ENCODE results near the gene LOXHD1.

LOXHD1 gene

DNA sequence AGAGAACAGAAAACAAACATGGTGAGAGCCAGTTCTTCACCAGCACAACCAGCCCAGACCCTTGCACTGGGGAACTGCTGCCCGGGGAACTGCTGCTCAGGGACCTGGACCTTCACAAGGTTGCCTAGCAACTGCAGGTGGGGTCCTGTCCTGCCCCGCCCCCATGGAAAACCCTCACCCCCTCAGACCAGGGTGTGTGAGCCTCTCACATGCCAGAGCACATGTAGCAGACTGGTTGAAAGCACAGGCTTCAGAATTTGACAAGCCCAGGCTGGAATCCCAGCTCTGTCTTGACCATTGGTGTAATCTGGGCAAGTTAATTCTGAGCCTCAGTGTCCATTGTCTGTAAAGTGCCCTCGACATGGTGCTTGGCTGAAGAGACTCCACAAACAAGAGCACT lies 118.6 kb downstream of the LOXHD1 start:
- DNase-seq = no peak

DNA sequence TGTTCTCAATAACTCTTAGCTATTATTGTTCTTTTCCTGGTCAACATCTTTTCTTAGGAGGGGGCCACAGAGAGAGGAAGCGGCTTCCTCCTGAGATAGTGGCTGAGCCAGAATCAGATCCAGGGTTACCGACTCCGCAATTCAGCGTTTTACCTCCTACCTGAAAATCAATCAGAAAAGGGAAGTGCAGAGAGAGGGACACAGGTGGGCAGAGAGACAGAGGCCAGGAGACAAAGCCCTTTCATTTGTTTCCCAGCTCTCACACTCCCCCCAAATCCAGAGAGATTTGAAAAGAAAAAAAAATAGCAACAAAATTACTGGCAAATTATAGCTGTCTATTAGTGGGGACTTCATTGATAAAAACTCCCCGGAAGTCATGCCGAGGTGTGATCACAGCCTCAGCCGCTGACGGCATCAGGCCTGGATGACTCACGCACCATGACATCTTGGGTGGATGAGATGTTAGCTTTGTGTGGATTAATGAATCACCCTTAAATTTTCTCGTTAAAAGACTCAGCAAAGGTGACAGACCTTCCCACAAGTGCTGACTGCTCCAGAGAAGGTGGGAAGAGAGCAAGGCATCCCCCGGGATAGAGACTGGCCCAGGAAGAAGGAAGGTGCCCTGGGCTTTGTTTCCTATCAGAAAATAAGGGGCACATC lies 120.7 kb downstream of the LOXHD1 start:
- DNase-seq = no peak

DNA sequence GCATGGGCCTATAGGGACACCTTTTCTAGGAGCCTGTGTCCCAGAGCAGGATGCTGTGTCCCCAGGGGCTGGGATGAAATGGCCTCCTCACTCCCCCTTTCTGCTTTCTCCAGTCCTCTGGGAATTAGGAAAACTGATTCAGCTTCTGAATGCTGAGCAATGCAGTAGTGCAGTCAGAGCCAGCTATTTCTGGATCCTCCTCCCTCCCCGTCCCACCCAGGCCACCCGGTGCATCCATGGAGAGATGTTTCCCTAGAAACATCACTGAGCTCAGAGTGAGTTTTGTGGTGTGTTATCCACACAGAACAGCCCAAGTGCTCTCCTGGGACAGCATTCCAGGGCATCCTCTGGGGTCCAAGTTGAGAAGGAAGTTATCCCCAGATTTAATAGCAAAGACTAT lies 125.5 kb downstream of the LOXHD1 start:
- DNase-seq = no peak

DNA sequence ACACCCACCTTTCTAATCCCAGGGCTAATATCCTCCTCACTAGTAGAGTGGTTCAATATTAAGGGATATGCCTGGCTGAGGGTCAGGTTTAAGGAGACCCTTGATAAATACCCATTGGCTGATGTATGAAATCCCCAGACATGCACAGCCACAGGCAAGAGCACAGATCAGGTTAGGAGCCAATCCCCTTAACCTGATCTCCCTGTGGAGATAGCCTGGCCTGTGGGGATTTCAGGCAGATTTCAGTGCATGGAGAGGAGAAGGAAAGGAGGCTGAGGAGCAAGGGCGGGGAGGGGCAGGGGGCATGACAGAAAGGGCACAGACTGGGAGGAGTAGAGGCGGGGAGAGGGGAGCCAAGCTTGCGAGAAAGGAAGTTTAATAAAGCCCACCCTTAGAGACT lies 129.0 kb downstream of the LOXHD1 start:
- DNase-seq = no peak

DNA sequence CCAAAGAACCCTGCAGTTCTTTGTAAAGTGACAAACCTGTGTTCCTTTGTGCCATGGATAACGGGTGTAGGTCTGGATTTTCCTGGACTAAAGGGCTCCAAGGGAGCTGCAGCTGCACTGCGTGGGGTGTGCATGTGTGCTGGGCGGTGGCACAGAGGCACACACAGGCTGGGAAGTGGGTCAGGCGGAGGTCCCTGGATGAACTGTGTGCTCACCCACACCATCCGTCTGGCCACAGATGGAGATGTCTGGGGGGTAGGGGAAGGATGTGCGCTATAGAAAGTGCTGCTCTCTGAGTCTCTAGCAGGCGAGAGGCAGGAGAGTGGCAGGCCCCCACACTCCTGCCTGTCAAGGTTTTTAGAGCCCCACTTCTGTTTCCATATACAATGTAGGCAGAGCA lies 137.2 kb downstream of the LOXHD1 start:
- DNase-seq = no peak

DNA sequence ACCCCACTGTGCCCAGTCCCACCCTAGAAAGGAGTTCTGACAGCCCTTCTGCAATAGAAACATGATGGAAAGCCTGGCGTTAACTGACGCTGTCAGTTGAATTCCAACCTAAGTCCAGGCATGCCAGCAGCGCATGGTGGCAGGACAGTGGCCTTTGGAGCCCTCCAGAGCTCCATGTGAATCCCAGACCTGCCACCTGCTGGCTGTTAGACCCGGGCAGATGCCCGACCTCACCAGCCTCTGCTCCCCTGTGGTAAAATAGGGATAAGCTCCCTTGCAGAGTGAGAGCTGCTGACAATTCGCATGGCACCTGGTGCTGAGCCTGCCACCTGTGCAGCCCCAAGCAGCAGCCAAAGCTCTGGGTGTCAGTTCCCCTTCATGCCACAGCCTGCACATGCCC lies 138.6 kb downstream of the LOXHD1 start:
- DNase-seq = no peak

DNA sequence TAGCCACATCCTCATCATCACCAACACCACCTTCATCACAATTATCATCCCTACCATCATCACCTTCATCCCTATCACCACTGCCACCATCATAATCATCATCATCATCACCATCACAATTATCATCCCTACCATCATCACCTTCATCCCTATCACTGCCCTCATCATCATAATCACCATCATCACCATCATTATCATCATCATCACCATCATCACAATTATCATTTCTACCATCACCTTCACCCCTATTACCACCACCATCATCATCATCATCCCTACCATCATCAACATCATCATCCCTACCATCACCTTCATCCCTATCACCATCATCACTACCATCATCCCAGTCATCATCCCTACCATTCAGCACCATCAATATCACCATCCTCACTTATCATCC lies 140.5 kb downstream of the LOXHD1 start:
- no peak for DNase-seq

DNA sequence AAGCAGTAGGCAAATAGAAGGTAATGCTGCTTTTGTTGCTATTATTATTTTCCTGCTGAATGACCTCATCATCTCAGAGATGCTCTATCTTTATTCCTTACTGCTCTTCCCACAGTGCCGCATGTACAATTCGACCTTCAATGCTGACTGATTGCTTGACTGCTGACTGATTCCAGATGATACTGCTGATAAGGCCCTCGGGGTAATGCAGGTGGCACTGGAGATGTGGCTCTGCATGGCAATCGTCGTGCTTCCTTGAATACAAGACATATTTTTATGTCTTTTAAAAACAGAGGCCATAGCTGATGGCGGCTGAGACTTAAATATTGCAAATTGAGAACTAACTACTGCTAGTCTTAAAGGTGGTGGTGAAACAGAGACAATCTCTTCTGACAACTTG lies 146.6 kb downstream of the LOXHD1 start:
- DNase-seq = no peak

- DNase-seq = no peak
Measured at GRCh38 chr18:46509530-46509929, 147.5 kb downstream of the LOXHD1 start.

- no peak for DNase-seq
Measured at GRCh38 chr18:46506974-46507586, 149.9 kb downstream of the LOXHD1 start.

- DNase-seq = no peak
Measured at GRCh38 chr18:46502444-46502843, 154.6 kb downstream of the LOXHD1 start.

GRCh38 chr18:46497129-46497528 lies 159.9 kb downstream of the LOXHD1 start:
- no peak for DNase-seq

GRCh38 chr18:46488471-46489213 lies 168.4 kb downstream of the LOXHD1 start:
- no peak for DNase-seq

DNA sequence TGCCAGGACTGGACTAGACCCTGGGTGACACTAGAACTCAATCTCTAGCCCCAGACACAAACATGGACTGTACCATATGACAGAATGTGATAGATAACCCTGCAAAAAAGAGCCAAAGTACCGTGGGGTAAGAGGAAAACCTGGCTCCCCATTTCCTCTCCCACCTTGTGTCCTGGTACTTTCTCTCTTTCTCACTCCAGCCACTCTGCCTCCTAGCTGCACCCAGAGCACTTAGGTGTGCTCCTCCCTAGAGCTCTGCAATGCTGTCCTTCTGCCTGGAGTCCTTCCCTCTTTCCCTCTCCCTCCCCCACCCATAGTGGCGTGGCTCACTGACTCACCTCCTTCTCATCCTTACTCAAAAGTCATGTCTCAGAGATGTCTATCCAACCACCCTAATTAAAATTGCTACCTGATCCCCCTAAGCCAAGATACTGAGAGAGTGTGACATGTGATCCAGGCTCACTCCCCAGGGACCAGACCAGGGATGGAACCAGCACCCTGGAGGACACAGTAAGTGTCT lies 171.3 kb downstream of the LOXHD1 start:
- DNase-seq = no peak

DNA sequence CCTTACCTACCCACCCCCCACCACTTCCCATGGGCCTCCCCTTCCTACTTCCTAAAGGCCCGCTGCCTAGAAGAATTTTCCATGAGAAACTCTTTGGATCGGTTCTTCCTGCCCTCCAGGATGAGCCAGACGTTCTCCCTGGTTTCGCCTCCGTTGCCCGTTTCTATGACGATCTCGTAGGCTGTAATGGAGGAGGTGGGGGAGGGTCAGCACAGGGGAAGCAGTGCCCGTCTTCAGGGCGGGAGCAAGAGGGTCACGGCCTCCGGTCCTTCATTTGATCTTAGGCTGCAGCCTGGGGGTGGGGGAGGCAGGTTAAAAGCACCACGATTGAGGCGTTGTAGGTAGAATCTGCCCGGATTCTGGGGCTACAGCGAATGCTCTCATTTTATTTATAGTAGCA lies 172.0 kb downstream of the LOXHD1 start:
- DNase-seq = no peak

- no peak for DNase-seq
Measured at GRCh38 chr18:46482831-46483230, 174.2 kb downstream of the LOXHD1 start.

- DNase-seq = no peak
Measured at GRCh38 chr18:46481847-46482245, 175.2 kb downstream of the LOXHD1 start.

GRCh38 chr18:46481048-46481846 lies 175.8 kb downstream of the LOXHD1 start:
- peak; percentile 43 to 49 for DNase-seq

DNA sequence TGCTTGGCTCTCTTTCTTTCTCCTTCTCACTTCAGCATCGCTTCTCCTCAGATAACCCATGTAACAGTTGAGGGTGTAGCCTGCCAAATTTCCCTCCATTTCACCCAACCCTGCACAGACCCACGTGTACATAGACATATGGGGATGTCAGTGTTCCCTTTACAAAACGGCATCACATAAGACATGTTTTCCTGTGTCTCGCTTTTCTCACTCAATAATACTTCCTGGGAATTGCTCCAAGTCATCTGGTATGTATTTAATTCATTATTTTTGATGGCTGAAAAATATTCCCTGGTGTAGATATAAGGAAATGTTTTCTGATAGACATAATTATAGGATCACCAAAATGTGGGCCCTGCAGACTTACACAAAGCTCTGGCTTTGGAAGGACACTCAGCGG lies 176.8 kb downstream of the LOXHD1 start:
- DNase-seq = no peak

DNA sequence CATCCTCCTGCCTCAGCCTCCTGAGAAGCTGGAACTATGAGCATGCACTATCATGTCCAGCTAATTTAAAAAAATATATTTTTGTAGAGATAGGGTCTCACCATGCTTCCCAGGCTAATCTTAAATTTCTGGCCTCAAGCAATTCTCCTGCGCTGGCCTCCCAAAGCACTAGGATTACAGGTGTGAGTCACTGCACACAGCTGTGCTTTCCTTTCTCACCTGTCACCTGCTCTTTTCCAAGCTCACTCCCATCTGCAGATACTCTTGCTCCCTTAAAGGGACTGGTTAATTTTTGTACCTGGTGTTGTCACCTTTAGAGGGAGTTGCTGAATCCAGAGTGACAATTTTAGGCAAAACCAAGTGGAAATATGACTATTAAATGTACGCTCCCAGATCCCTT lies 178.2 kb downstream of the LOXHD1 start:
- DNase-seq = no peak

DNA sequence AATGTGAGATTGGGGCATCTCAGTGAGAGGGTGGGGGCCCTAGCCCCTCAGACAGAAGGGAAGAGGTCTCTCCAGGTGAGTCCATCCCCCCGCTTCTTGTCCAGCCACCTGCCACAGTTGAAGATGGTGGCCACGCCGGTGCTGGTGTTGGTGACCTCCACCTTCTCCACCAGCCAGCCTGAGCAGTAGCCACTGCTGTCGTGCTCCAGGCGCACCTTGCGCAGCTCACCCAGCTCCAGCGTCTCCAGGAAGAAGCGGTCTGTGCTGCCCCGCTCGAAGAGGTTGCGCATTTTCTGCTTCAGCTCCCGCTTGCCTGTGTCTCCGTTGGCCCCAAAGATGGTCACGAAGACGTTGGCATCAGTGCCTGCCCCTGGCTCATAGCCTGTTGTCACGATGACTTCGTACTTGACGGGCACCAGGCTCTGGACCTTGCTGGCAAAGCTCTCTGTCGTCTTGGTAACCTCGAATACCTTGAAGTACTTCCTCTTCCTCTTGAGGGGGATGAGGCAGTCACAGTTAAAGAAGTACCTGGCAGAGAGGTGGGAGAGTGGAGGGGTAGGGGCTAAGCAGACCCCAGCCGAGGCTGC lies 179.5 kb downstream of the LOXHD1 start:
- DNase-seq = no peak

DNA sequence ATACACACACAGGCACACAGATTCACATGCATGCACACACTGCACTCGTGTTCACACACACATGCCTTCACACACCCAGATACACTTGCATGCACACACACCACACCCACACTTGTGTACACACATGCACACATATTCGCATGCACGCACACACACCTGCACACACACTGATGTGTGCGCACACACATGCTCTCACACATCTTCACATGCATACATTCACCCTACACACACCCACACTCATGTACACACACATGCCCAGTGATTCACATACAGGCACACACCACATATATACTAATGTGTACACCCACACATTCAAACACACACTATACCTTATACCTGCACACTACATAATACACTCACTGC lies 181.6 kb downstream of the LOXHD1 start:
- DNase-seq = no peak
